ENCODE data around the gene DMAP1.

The DMAP1 gene

DNA sequence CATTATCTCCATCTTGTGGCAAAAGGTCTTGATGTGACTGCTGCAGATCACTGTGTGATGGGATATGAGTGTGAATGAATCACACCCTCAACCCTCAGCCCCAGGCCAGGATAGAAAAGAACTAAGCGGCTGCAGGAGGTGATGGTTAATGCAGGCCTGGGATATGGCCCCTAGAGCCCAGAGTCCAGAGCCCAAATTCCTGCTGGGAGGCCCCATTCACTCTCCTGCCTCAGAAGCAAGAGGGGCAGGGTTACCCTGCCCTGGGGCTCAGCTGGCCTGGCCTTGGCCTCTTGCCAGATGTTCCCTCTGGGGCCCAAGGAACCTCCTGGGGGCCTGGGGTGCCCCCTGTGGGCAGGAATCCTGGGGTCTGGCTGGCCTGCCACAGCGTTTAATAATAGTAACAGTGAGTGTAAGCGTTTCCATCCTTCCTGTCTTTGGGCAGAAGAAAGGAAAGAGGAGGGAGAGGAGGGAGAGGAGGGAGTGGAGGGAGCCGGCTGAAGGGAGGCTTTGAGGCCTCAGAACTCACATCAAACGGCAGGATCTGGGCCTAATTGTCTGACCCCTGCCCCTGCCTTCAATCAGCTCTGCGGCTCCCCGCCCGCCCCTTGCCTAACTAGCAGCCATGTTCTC, 26.2 kb downstream of the DMAP1 start:
- peak overlapping the region; percentile 46 for H3K9ac ChIP-seq (ENCODE audit: insufficient read length, low read depth)
- H3K27me3 ChIP-seq (ENCODE audit: insufficient read depth, insufficient read length) = no peaks in the 10 kb centered on the region
- peaks cover 45% of the 10 kb centered on the region for H3K4me1 ChIP-seq (ENCODE audit: insufficient read depth, insufficient read length)
- peaks cover 39% of the 10 kb centered on the region for H3K36me3 ChIP-seq (ENCODE audit: insufficient read depth, insufficient read length, low read length)
- no peaks in the 10 kb centered on the region for H3K9me3 ChIP-seq (ENCODE audit: insufficient read depth, low read length)
- no peak for TF ChIP-seq YY1 (IDR thresholded peaks at IDR 0.05; ENCODE audit: insufficient read depth, insufficient read length)
- no peak for TF ChIP-seq SUZ12 (IDR thresholded peaks at IDR 0.05; ENCODE audit: extremely low read depth, insufficient read depth, insufficient read length)
- TF ChIP-seq ZNF274 (IDR thresholded peaks at IDR 0.05; ENCODE audit: low read depth, low read length) = no peak
- peak; percentile 62 for DNase-seq (ENCODE audit: low read depth, low spot score)
- H3K4me3 ChIP-seq (ENCODE audit: insufficient read length, low read depth) = no peak overlapping the region

DNA sequence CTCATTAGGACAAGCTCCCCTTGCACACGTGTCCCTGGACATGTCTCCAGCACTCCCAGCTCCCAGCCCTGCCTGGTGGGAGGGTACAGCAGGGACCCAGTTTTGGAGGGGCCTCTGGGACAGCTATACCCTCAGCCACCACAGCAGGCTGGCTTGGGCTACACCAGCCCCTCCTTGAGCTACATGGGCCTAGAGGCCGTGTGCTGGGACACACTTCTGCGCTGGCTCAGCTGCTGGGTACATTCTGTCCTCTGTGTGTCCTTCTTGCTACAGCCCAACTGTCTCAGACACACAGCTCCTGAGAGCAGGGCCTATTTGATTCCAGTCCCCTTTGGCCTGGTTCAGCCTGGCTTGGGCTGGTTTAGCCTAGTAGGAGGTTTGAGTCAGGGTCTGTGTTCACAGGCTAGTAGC, 26.7 kb downstream of the DMAP1 start:
- TF ChIP-seq ZNF274 (IDR thresholded peaks at IDR 0.05; ENCODE audit: low read depth, low read length) (no peak), YY1 (IDR thresholded peaks at IDR 0.05; ENCODE audit: insufficient read depth, insufficient read length) (peak; percentile 26), SUZ12 (IDR thresholded peaks at IDR 0.05; ENCODE audit: extremely low read depth, insufficient read depth, insufficient read length) (no peak)
- H3K9me3 ChIP-seq (ENCODE audit: insufficient read depth, low read length) = no peaks in the 10 kb centered on the region
- no peak for DNase-seq (ENCODE audit: low read depth, low spot score)
- H3K36me3 ChIP-seq (ENCODE audit: insufficient read depth, insufficient read length, low read length) = peaks cover 43% of the 10 kb centered on the region
- H3K9ac ChIP-seq (ENCODE audit: insufficient read length, low read depth) = peak overlapping the region; percentile 38
- H3K4me3 ChIP-seq (ENCODE audit: insufficient read length, low read depth) = no peak overlapping the region
- H3K4me1 ChIP-seq (ENCODE audit: insufficient read depth, insufficient read length) = peaks cover 45% of the 10 kb centered on the region
- no peaks in the 10 kb centered on the region for H3K27me3 ChIP-seq (ENCODE audit: insufficient read depth, insufficient read length)

DNA sequence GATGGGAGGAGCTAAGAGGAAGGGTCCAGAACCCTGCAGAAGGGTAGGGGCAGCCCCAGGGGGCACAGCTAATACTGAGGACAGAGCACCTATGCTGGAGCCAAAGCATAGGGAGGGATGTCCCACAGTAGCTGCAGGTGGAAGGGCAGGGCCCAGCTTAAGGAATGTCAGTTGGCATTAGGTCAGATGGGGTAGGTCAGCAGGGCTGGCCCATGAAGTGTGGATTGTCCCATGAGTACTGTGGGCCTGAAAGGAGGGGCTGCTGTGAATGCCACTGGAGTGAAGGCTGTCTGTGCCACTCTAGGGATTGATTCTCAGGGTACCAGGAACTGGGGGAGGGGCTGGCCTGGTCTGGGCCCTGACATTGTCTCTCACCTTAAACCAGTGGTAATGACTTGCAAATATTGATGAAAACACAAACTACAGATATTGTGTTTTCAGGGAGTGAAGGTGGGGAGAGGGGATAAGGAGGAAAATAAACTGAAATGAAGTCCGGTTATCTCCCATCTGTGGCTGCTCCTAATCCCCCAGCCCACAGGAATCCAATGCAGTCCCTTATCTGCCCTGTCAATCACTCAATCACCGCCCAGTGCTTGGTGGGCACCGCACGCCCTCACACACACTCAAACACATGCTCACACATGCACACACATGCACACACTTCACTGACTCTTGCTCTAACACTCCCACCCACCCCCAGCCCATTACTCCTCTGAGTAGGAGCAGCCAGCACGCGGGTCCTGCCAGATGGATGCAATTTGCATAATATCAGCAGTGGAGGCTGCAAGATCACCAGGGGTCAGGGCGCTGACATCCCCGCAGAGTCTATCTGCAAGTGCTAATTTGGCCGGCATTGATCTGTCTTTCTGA, 27.8 kb downstream of the DMAP1 start:
- no peaks in the 10 kb centered on the region for H3K9me3 ChIP-seq (ENCODE audit: insufficient read depth, low read length)
- no peaks in the 10 kb centered on the region for H3K27me3 ChIP-seq (ENCODE audit: insufficient read depth, insufficient read length)
- DNase-seq (ENCODE audit: low read depth, low spot score) = no peak
- peaks cover 47% of the 10 kb centered on the region for H3K36me3 ChIP-seq (ENCODE audit: insufficient read depth, insufficient read length, low read length)
- TF ChIP-seq SUZ12 (IDR thresholded peaks at IDR 0.05; ENCODE audit: extremely low read depth, insufficient read depth, insufficient read length) (no peak), YY1 (IDR thresholded peaks at IDR 0.05; ENCODE audit: insufficient read depth, insufficient read length) (no peak)
- H3K4me1 ChIP-seq (ENCODE audit: insufficient read depth, insufficient read length) = peaks cover 45% of the 10 kb centered on the region
- H3K9ac ChIP-seq (ENCODE audit: insufficient read length, low read depth) = peak overlapping the region; percentile 37
- H3K4me3 ChIP-seq (ENCODE audit: insufficient read length, low read depth) = no peak overlapping the region

DNA sequence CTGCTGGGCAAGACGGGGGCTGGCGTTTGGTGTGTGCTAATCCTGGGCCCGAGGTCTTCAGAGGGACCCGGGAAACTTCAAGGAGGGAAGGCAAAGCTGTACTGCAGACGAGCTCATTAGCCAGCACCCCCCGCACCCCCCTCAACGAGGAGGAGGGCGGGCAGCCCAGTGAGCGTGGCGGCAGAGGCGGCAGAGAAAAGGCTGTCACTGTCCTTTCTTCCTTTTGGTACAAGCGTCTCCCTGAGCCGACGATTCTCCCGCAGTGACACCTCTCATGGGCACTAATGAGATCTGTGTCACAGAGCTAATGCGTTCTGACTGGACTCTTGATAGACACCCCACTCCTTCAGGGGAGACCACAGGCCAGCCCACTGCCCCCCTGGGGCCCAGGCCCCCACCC, 29.5 kb downstream of the DMAP1 start:
- no peak for DNase-seq (ENCODE audit: low read depth, low spot score)
- TF ChIP-seq SUZ12 (IDR thresholded peaks at IDR 0.05; ENCODE audit: extremely low read depth, insufficient read depth, insufficient read length) (no peak), ZNF274 (IDR thresholded peaks at IDR 0.05; ENCODE audit: low read depth, low read length) (no peak), YY1 (IDR thresholded peaks at IDR 0.05; ENCODE audit: insufficient read depth, insufficient read length) (no peak)
- peaks cover 42% of the 10 kb centered on the region for H3K4me1 ChIP-seq (ENCODE audit: insufficient read depth, insufficient read length)
- no peaks in the 10 kb centered on the region for H3K9me3 ChIP-seq (ENCODE audit: insufficient read depth, low read length)
- H3K36me3 ChIP-seq (ENCODE audit: insufficient read depth, insufficient read length, low read length) = peaks cover 55% of the 10 kb centered on the region
- no peaks in the 10 kb centered on the region for H3K27me3 ChIP-seq (ENCODE audit: insufficient read depth, insufficient read length)
- H3K4me3 ChIP-seq (ENCODE audit: insufficient read length, low read depth) = no peak overlapping the region
- H3K9ac ChIP-seq (ENCODE audit: insufficient read length, low read depth) = no peak overlapping the region

DNA sequence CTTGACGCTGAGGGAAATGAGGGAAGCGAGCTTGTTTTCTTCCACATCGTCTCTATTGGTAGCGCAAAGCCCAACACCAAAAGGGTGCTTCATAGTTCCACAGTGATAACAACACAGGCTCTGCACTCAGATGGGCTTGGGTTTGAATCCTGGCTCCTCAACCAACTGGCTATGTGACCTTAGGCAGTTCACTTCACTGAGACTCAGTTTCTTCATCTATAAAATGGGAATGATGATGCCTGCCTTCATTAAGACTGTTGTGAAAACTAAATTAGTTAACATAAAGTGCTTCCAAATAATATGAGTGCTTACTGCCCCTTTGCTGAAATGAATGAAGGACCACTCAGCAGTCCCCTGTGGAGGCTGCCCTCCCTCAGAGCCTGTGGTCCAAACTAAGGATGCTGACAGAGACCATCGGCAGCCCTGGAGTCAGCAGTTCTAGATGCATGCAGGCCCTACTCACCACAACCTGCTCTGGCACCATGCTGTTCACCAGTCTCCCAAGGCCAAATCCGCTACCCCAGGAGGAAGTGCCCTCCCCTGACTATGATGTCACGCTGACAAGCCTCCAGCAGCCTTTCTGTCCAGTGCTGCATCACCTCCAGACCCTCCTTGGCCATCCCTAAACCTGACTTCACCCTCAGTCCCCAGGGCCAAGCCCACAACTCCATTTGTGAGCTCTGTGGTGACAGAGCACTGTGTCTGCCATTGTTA, 30.7 kb downstream of the DMAP1 start:
- Histone ChIP-seq H3K36me3 (ENCODE audit: insufficient read depth, insufficient read length, low read length) (peaks cover 67% of the 10 kb centered on the region), H3K27me3 (ENCODE audit: insufficient read depth, insufficient read length) (no peaks in the 10 kb centered on the region), H3K9ac (ENCODE audit: insufficient read length, low read depth) (no peak overlapping the region), H3K4me3 (ENCODE audit: insufficient read length, low read depth) (no peak overlapping the region), H3K4me1 (ENCODE audit: insufficient read depth, insufficient read length) (peaks cover 32% of the 10 kb centered on the region), H3K9me3 (ENCODE audit: insufficient read depth, low read length) (no peaks in the 10 kb centered on the region)
- DNase-seq (ENCODE audit: low read depth, low spot score) = no peak
- TF ChIP-seq SUZ12 (IDR thresholded peaks at IDR 0.05; ENCODE audit: extremely low read depth, insufficient read depth, insufficient read length) (no peak), YY1 (IDR thresholded peaks at IDR 0.05; ENCODE audit: insufficient read depth, insufficient read length) (no peak), ZNF274 (IDR thresholded peaks at IDR 0.05; ENCODE audit: low read depth, low read length) (no peak)

DNA sequence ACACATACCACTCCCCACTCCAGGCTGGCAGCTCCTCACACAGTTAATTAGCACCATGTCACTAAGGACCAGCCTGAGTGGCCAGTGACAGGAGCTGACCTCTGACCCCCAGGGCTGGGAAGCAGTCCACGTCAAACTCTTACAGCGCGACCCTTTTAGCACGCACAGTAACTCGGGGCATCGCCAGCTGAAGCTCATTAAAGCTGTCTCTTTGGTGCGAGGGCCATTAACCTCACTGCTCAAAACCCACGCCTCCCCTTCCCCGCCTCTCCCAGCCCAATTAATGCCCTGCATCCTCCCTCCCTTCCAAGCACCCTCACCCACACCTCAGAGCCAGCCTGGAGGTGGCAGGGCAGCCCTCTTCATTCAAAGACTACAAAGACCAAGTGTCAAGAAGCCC, 31.7 kb downstream of the DMAP1 start:
- Histone ChIP-seq H3K4me1 (ENCODE audit: insufficient read depth, insufficient read length) (peaks cover 29% of the 10 kb centered on the region), H3K27me3 (ENCODE audit: insufficient read depth, insufficient read length) (no peaks in the 10 kb centered on the region), H3K4me3 (ENCODE audit: insufficient read length, low read depth) (no peak overlapping the region), H3K9ac (ENCODE audit: insufficient read length, low read depth) (no peak overlapping the region), H3K36me3 (ENCODE audit: insufficient read depth, insufficient read length, low read length) (peaks cover 69% of the 10 kb centered on the region), H3K9me3 (ENCODE audit: insufficient read depth, low read length) (no peaks in the 10 kb centered on the region)
- no peak for DNase-seq (ENCODE audit: low read depth, low spot score)
- no peak for TF ChIP-seq ZNF274 (IDR thresholded peaks at IDR 0.05; ENCODE audit: low read depth, low read length)
- TF ChIP-seq SUZ12 (IDR thresholded peaks at IDR 0.05; ENCODE audit: extremely low read depth, insufficient read depth, insufficient read length) = no peak
- no peak for TF ChIP-seq YY1 (IDR thresholded peaks at IDR 0.05; ENCODE audit: insufficient read depth, insufficient read length)

DNA sequence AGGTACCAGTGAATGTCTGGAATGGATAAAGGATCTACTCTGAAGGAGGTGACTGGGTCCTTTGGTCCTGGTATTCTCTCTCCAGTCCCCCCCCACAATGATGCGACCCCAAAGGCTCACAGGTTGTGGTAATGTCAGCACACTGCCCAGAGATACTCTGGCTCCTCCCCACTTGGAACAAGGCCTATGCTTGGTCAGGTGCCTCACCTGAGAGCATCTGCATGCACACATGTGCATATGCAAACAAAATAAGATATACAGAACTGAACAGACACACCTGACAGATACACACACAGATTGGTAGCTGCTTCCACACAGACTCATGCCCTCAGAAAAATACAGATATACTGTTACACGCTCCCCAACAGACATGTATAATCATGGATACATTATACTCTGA, 33.5 kb downstream of the DMAP1 start:
- H3K36me3 ChIP-seq (ENCODE audit: insufficient read depth, insufficient read length, low read length) = peaks cover 70% of the 10 kb centered on the region
- no peak overlapping the region for H3K4me3 ChIP-seq (ENCODE audit: insufficient read length, low read depth)
- no peak overlapping the region for H3K9ac ChIP-seq (ENCODE audit: insufficient read length, low read depth)
- peaks cover 14% of the 10 kb centered on the region for H3K4me1 ChIP-seq (ENCODE audit: insufficient read depth, insufficient read length)
- H3K9me3 ChIP-seq (ENCODE audit: insufficient read depth, low read length) = no peaks in the 10 kb centered on the region
- no peaks in the 10 kb centered on the region for H3K27me3 ChIP-seq (ENCODE audit: insufficient read depth, insufficient read length)
- DNase-seq (ENCODE audit: low read depth, low spot score) = no peak
- TF ChIP-seq ZNF274 (IDR thresholded peaks at IDR 0.05; ENCODE audit: low read depth, low read length) (no peak), YY1 (IDR thresholded peaks at IDR 0.05; ENCODE audit: insufficient read depth, insufficient read length) (no peak), SUZ12 (IDR thresholded peaks at IDR 0.05; ENCODE audit: extremely low read depth, insufficient read depth, insufficient read length) (no peak)
